ENCODE results near the gene ABCD4.

- TF ChIP-seq, protein P1, sequence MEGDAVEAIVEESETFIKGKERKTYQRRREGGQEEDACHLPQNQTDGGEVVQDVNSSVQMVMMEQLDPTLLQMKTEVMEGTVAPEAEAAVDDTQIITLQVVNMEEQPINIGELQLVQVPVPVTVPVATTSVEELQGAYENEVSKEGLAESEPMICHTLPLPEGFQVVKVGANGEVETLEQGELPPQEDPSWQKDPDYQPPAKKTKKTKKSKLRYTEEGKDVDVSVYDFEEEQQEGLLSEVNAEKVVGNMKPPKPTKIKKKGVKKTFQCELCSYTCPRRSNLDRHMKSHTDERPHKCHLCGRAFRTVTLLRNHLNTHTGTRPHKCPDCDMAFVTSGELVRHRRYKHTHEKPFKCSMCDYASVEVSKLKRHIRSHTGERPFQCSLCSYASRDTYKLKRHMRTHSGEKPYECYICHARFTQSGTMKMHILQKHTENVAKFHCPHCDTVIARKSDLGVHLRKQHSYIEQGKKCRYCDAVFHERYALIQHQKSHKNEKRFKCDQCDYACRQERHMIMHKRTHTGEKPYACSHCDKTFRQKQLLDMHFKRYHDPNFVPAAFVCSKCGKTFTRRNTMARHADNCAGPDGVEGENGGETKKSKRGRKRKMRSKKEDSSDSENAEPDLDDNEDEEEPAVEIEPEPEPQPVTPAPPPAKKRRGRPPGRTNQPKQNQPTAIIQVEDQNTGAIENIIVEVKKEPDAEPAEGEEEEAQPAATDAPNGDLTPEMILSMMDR (IDR thresholded peaks at IDR 0.05 in 2 of 3, conservative IDR thresholded peaks at IDR 0.05 in 1 of 3; ENCODE audit: borderline replicate concordance in 1 of 3, insufficient read depth in 1 of 3, low read depth in 2 of 3, low read length in 2 of 3), result no peak
- TF ChIP-seq POLR2A (IDR thresholded peaks at IDR 0.05; ENCODE audit: borderline replicate concordance, extremely low read depth, insufficient read depth, insufficient read length) (no peak), RAD21 (IDR thresholded peaks at IDR 0.05; ENCODE audit: low read depth) (no peak), ELF1 (IDR thresholded peaks at IDR 0.05; ENCODE audit: borderline replicate concordance, low read depth) (no peak), JUND (IDR thresholded peaks at IDR 0.05) (no peak), CEBPB (IDR thresholded peaks at IDR 0.05; ENCODE audit: low read depth) (no peak)
- TF ChIP-seq, protein P2, sequence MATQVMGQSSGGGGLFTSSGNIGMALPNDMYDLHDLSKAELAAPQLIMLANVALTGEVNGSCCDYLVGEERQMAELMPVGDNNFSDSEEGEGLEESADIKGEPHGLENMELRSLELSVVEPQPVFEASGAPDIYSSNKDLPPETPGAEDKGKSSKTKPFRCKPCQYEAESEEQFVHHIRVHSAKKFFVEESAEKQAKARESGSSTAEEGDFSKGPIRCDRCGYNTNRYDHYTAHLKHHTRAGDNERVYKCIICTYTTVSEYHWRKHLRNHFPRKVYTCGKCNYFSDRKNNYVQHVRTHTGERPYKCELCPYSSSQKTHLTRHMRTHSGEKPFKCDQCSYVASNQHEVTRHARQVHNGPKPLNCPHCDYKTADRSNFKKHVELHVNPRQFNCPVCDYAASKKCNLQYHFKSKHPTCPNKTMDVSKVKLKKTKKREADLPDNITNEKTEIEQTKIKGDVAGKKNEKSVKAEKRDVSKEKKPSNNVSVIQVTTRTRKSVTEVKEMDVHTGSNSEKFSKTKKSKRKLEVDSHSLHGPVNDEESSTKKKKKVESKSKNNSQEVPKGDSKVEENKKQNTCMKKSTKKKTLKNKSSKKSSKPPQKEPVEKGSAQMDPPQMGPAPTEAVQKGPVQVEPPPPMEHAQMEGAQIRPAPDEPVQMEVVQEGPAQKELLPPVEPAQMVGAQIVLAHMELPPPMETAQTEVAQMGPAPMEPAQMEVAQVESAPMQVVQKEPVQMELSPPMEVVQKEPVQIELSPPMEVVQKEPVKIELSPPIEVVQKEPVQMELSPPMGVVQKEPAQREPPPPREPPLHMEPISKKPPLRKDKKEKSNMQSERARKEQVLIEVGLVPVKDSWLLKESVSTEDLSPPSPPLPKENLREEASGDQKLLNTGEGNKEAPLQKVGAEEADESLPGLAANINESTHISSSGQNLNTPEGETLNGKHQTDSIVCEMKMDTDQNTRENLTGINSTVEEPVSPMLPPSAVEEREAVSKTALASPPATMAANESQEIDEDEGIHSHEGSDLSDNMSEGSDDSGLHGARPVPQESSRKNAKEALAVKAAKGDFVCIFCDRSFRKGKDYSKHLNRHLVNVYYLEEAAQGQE (IDR thresholded peaks at IDR 0.05; ENCODE audit: low read depth), result no peak
Measured at GRCh38 chr14:74308695-74309094, 6.0 kb upstream of the ABCD4 start.
